ENCODE measurements around the gene IRGC.

The IRGC gene

GRCh38 chr19:43684326-43684725, 31.6 kb upstream of the IRGC start:
- no peaks in the 10 kb centered on the region for H3K36me3 ChIP-seq
- no peak overlapping the region for H3K4me3 ChIP-seq
- H3K4me1 ChIP-seq, result peaks cover 0 to 29% (median 0%) of the 10 kb centered on the region in 10 experiments; a peak in 7 of 20 replicates
- H3K27ac ChIP-seq, result peak overlapping the region in 2 of 11 experiments; percentile 19 to 23; a peak in 2 of 22 replicates
- H3K27me3 ChIP-seq, result no peaks in the 10 kb centered on the region
- no peaks in the 10 kb centered on the region for H3K9me3 ChIP-seq (replicated peaks in 1 of 11)
- no peaks in the 10 kb centered on the region for H4K20me1 ChIP-seq
- peak overlapping the region in 2 of 11 experiments; percentile 2 to 48; a peak in 1 of 22 replicates for H3K9ac ChIP-seq
- peak overlapping the region in 2 of 11 experiments; percentile 29 to 53; a peak in 3 of 22 replicates for H3K4me2 ChIP-seq
- no peak for TF ChIP-seq Cebpa-rat (IDR thresholded peaks at IDR 0.05)

DNA sequence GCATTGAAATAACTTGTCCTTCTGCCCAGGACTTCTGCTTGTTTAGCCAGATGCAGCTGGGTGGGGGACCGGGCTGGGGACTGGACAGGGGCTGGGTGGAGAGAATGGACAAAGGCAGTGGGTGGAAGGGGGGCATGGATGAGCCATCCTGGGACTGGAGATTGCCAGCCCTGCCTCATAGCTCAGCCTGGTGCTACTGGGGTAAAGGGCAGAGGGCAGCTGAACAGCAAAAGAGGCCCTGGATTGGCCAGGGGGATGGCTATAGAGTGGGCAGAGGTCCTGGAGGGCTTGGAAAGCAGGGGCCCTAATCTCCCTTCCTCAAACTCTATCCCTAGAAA, 28.2 kb upstream of the IRGC start:
- H3K9me3 ChIP-seq (replicated peaks in 1 of 11), result peaks cover 28 to 32% (median 30%) of the 10 kb centered on the region in 11 experiments
- no peak overlapping the region for H3K9ac ChIP-seq
- peak overlapping the region in 2 of 11 experiments; percentile 4 to 17; a peak in 2 of 22 replicates for H3K4me2 ChIP-seq
- peak overlapping the region in 1 of 11 experiments; percentile 11; a peak in 1 of 22 replicates for H3K27ac ChIP-seq
- no peaks in the 10 kb centered on the region for H3K27me3 ChIP-seq
- no peak overlapping the region for H3K4me3 ChIP-seq
- TF ChIP-seq Cebpa-rat (IDR thresholded peaks at IDR 0.05), result no peak
- H3K36me3 ChIP-seq, result 0 out of 22 replicates have a peak, but pooled peaks cover 0 to 7% (median 0%) of the 10 kb centered on the region in 11 experiments
- H3K4me1 ChIP-seq, result peaks cover 0 to 36% (median 0%) of the 10 kb centered on the region in 10 experiments; a peak in 8 of 20 replicates
- no peaks in the 10 kb centered on the region for H4K20me1 ChIP-seq

- Histone ChIP-seq H3K4me2 (peak overlapping the region in 2 of 11 experiments; percentile 4 to 17; a peak in 2 of 22 replicates), H3K4me1 (peaks cover 0 to 41% (median 0%) of the 10 kb centered on the region in 10 experiments; a peak in 8 of 20 replicates), H4K20me1 (no peaks in the 10 kb centered on the region), H3K9ac (no peak overlapping the region), H3K4me3 (no peak overlapping the region), H3K27me3 (no peaks in the 10 kb centered on the region), H3K9me3 (replicated peaks in 1 of 11) (peaks cover 28 to 34% (median 30%) of the 10 kb centered on the region in 11 experiments), H3K36me3 (0 out of 22 replicates have a peak, but pooled peaks cover 0 to 7% (median 0%) of the 10 kb centered on the region in 11 experiments), H3K27ac (peak overlapping the region in 1 of 11 experiments; percentile 11; a peak in 1 of 22 replicates)
- no peak; a peak in 1 of 22 replicates for TF ChIP-seq Cebpa-rat (IDR thresholded peaks at IDR 0.05)
These were observed 27.7 kb upstream of the IRGC start for GRCh38 chr19:43688059-43688701.

DNA sequence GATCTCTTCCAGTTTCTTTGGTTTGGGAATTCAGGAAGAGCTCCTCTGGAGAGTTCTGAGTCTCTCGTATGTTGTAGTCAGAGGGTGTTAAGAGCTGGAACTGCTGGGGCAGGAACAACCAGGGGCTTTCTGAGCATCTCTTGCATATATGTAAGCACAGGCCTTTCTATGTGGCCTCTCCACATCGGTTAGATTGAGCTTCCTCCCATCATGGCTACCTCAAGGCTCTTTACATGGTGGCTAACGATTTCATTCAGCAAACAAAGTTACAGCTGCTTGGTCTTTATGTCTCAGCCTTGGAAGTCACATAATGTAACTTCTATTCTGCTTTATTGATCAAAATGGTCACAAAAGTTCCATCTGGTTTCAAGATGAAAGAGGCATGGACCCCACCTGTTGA, 25.4 kb upstream of the IRGC start:
- H3K4me1 ChIP-seq, result peaks cover 0 to 41% (median 0%) of the 10 kb centered on the region in 10 experiments; a peak in 4 of 20 replicates
- no peak overlapping the region for H3K4me2 ChIP-seq
- peaks cover 30 to 35% (median 32%) of the 10 kb centered on the region in 11 experiments for H3K9me3 ChIP-seq (replicated peaks in 1 of 11)
- TF ChIP-seq Cebpa-rat (IDR thresholded peaks at IDR 0.05), result no peak
- no peak overlapping the region for H3K9ac ChIP-seq
- H4K20me1 ChIP-seq, result no peaks in the 10 kb centered on the region
- H3K4me3 ChIP-seq, result no peak overlapping the region
- H3K27me3 ChIP-seq, result no peaks in the 10 kb centered on the region
- 0 out of 22 replicates have a peak, but pooled peaks cover 0 to 7% (median 0%) of the 10 kb centered on the region in 11 experiments for H3K36me3 ChIP-seq
- H3K27ac ChIP-seq, result no peak overlapping the region

DNA sequence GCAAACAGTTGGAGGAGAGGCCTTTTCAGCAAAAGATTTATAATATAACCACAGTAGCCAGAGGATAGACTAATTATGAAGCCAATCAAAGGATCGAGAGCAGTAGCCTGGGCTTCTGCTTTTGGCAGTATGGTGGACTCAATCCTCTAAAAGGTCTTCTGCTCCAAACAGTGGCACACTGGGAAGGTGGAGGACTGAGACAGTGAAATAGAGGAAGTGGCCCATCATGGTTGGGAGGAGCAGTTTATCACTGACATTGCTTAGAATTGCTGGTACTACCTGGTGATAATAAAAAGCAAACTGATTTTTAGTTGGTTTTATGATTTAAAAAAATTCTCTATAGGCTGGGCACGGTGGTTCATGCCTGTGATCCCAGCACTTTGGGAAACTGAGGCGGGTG, 25.0 kb upstream of the IRGC start:
- Histone ChIP-seq H3K4me2 (no peak overlapping the region), H3K4me3 (no peak overlapping the region), H3K27ac (no peak overlapping the region), H3K4me1 (peaks cover 0 to 41% (median 0%) of the 10 kb centered on the region in 10 experiments; a peak in 4 of 20 replicates), H3K9me3 (replicated peaks in 1 of 11) (peaks cover 30 to 40% (median 36%) of the 10 kb centered on the region in 11 experiments), H4K20me1 (no peaks in the 10 kb centered on the region), H3K27me3 (no peaks in the 10 kb centered on the region), H3K36me3 (0 out of 22 replicates have a peak, but pooled peaks cover 0 to 7% (median 0%) of the 10 kb centered on the region in 11 experiments), H3K9ac (no peak overlapping the region)
- no peak for TF ChIP-seq Cebpa-rat (IDR thresholded peaks at IDR 0.05)

- TF ChIP-seq Cebpa-rat (IDR thresholded peaks at IDR 0.05), result no peak
- no peak overlapping the region for H3K27ac ChIP-seq
These were observed 24.1 kb upstream of the IRGC start for GRCh38 chr19:43691755-43692154.

DNA sequence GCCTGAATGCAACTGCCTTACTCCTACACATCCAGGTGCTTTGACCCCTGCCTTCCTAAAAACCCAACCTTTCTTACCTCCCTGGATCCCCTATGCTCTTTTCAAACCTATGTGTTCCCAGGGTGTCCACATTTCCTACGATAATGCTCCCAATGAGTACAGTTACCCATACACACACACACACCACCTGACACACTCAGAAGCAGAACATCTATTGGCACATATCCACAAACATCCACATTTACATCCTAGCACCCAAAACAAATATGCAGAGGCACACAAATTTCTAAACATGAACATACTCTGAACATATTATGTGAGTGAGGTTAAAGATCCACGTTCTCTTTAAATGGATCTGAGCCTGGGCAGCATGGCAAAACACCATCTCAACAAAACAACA, 23.5 kb upstream of the IRGC start:
- no peaks in the 10 kb centered on the region for H3K27me3 ChIP-seq
- peak overlapping the region in 2 of 11 experiments; percentile 46 to 62; a peak in 2 of 22 replicates for H3K4me2 ChIP-seq
- no peak for TF ChIP-seq Cebpa-rat (IDR thresholded peaks at IDR 0.05)
- H3K4me1 ChIP-seq, result peaks cover 0 to 38% (median 0%) of the 10 kb centered on the region in 10 experiments; a peak in 4 of 20 replicates
- H3K9ac ChIP-seq, result no peak overlapping the region
- no peaks in the 10 kb centered on the region for H4K20me1 ChIP-seq
- 0 out of 22 replicates have a peak, but pooled peaks cover 0 to 7% (median 0%) of the 10 kb centered on the region in 11 experiments for H3K36me3 ChIP-seq
- peak overlapping the region in 3 of 11 experiments; percentile 14 to 50 (median 18); a peak in 3 of 22 replicates for H3K27ac ChIP-seq
- peaks cover 39 to 54% (median 46%) of the 10 kb centered on the region in 11 experiments for H3K9me3 ChIP-seq (replicated peaks in 1 of 11)
- no peak overlapping the region for H3K4me3 ChIP-seq

More at GRCh38 chr19:43691755-43692154, 24.1 kb upstream of the IRGC start:
- Histone ChIP-seq H3K9me3 (replicated peaks in 1 of 11) (peaks cover 38 to 48% (median 44%) of the 10 kb centered on the region in 11 experiments), H3K4me3 (no peak overlapping the region), H3K4me2 (no peak overlapping the region), H3K36me3 (0 out of 22 replicates have a peak, but pooled peaks cover 0 to 7% (median 0%) of the 10 kb centered on the region in 11 experiments), H3K27me3 (no peaks in the 10 kb centered on the region), H4K20me1 (no peaks in the 10 kb centered on the region), H3K9ac (no peak overlapping the region), H3K4me1 (peaks cover 0 to 41% (median 0%) of the 10 kb centered on the region in 10 experiments; a peak in 4 of 20 replicates)

DNA sequence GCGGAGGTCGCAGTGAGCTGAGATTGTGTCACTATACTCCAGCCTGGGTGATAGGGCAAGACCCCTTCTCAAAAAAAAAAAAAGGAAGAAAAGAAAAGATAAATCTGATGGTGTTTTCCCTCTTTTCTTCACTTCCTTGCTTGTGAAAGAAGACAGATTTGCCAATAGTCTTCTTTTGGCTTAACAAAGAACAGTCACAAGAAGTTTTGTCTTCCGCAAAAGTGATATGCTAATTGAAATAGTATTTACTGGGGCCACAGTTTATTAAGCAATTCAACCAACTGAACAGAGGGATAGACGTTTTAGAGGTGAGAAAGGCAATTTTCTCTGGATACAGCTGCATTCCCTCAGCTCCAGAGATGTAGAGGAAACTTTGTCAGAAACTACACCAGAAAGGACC, 23.0 kb upstream of the IRGC start:
- H3K4me3 ChIP-seq, result no peak overlapping the region
- 0 out of 22 replicates have a peak, but pooled peaks cover 0 to 7% (median 0%) of the 10 kb centered on the region in 11 experiments for H3K36me3 ChIP-seq
- H3K4me1 ChIP-seq, result peaks cover 0 to 33% (median 0%) of the 10 kb centered on the region in 10 experiments; a peak in 4 of 20 replicates
- H3K4me2 ChIP-seq, result peak overlapping the region in 2 of 11 experiments; percentile 46 to 62; a peak in 4 of 22 replicates
- H3K27ac ChIP-seq, result peak overlapping the region in 3 of 11 experiments; percentile 14 to 50 (median 18); a peak in 3 of 22 replicates
- peaks cover 39 to 54% (median 46%) of the 10 kb centered on the region in 11 experiments for H3K9me3 ChIP-seq (replicated peaks in 1 of 11)
- no peaks in the 10 kb centered on the region for H4K20me1 ChIP-seq
- peak overlapping the region in 1 of 11 experiments; percentile 27; a peak in 1 of 22 replicates for H3K9ac ChIP-seq
- no peak for TF ChIP-seq Cebpa-rat (IDR thresholded peaks at IDR 0.05)
- H3K27me3 ChIP-seq, result no peaks in the 10 kb centered on the region

DNA sequence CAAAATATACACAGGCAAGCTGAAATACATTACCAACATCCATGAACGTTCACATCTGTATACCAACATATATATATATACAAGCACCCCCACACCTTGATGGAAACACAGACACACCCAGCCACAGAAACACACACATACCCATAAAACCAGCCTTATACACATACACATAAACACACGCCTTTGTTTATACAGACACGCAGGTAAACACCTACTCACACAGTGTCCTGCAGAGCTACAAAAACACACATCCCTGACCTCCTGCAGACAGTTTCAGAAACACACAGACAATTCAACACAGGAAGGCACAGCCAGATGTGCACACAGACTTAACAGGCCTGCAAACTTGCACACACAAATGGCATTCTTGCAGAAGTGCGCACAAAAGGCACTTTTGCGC, 21.3 kb upstream of the IRGC start:
- peaks cover 39 to 54% (median 46%) of the 10 kb centered on the region in 11 experiments for H3K9me3 ChIP-seq (replicated peaks in 1 of 11)
- H3K36me3 ChIP-seq, result 0 out of 22 replicates have a peak, but pooled peaks cover 0 to 7% (median 0%) of the 10 kb centered on the region in 11 experiments
- no peaks in the 10 kb centered on the region for H4K20me1 ChIP-seq
- no peak for TF ChIP-seq Cebpa-rat (IDR thresholded peaks at IDR 0.05)
- no peak overlapping the region for H3K4me3 ChIP-seq
- no peak overlapping the region for H3K27ac ChIP-seq
- H3K4me2 ChIP-seq, result no peak overlapping the region
- no peaks in the 10 kb centered on the region for H3K27me3 ChIP-seq
- peaks cover 0 to 32% (median 7%) of the 10 kb centered on the region in 10 experiments; a peak in 18 of 20 replicates for H3K4me1 ChIP-seq
- H3K9ac ChIP-seq, result no peak overlapping the region
